K562 (cell line): ENCODE data around the gene SEC22C. TPM values are rescaled to one million over a fixed set of nuclear protein-coding genes. Genes with fewer than 3 reads are reported as not detected.

Experiments used
- ARID2 ChIP-seq: fragments of 450-650 bp; IDR thresholded peaks from 2 replicates; pipeline ENCODE4 v1.6.1; 2017; ENCODE audit warnings: antibody characterized with exemption, mild to moderate bottlenecking
- CBFA2T3 ChIP-seq: fragments of 450-650 bp; IDR thresholded peaks from 2 replicates; pipeline ENCODE4 v1.6.1; 2017
- CEBPG ChIP-seq, 3 experiments: fragments of 200-800 bp in 1 of 3; sonication (Bioruptor generic) in 1 of 3; sonication (generic) in 1 of 3; formaldehyde crosslinking in 1 of 3; IDR thresholded peaks in 2 of 3; conservative IDR thresholded peaks in 1 of 3; 2 replicates each; pipeline versions ENCODE4 v1.6.1 to v1.8.0; 2016 to 2022; ENCODE audit warnings: missing compliant biosample characterization in 2 of 3, missing genetic modification characterization in 2 of 3, mild to moderate bottlenecking in 1 of 3, missing genetic modification reagents in 1 of 3
- CHD1 ChIP-seq: fragments of 200-600 bp; sonication (generic); IDR thresholded peaks from one replicate; pipeline ENCODE4 v1.6.1; 2012; ENCODE audit warnings: mild to moderate bottlenecking, moderate library complexity, low read length, inconsistent platforms
- FOXJ3 ChIP-seq: sonication (generic); formaldehyde crosslinking; IDR thresholded peaks from 2 replicates; pipeline ENCODE4 v1.4.0; 2020; ENCODE audit warnings: mild to moderate bottlenecking, missing genetic modification reagents
- FOXK2 ChIP-seq, 2 experiments: fragments of 450-650 bp; IDR thresholded peaks in 1 of 2; conservative IDR thresholded peaks in 1 of 2; 2 replicates each; pipeline ENCODE4 v1.6.1; 2016; ENCODE audit warnings: low read depth in 2 of 2, mild to moderate bottlenecking in 1 of 2
- IFI16 ChIP-seq: fragments of 250-450 bp; sonication (Bioruptor Pico); IDR thresholded peaks from 2 replicates; pipeline ENCODE4 v2.1.2; 2022; ENCODE audit warnings: mild to moderate bottlenecking, inconsistent platforms
- MCM5 ChIP-seq: fragments of 450-650 bp; IDR thresholded peaks from 2 replicates; pipeline ENCODE4 v1.6.1; 2016; ENCODE audit warnings: low read depth
- MCM7 ChIP-seq, 2 experiments: fragments of 450-650 bp; IDR thresholded peaks; 2 replicates each; pipeline ENCODE4 v1.6.1; 2016 to 2018
- PHF8 ChIP-seq: fragments of 200-600 bp; sonication (generic); IDR thresholded peaks from 2 replicates; pipeline ENCODE4 v1.6.1; 2012; ENCODE audit warnings: mixed run types, mild to moderate bottlenecking, inconsistent platforms, low read length, moderate library complexity, borderline replicate concordance
- POLR2AphosphoS2 ChIP-seq: IDR thresholded peaks from 2 replicates; pipeline ENCODE4 v1.6.1; 2012; ENCODE audit warnings: low read length, improper control_type of control experiment
- POLR2H ChIP-seq: IDR thresholded peaks from 2 replicates; pipeline ENCODE4 v1.6.1; 2016; ENCODE audit warnings: missing genetic modification characterization, low read depth, mild to moderate bottlenecking, control low read depth, missing compliant biosample characterization, moderate library complexity
- PTRF ChIP-seq: fragments of 450-650 bp; IDR thresholded peaks from 2 replicates; pipeline ENCODE4 v1.6.1; 2016; ENCODE audit warnings: mild to moderate bottlenecking, missing genetic modification characterization, missing compliant biosample characterization
- RBM39 ChIP-seq: fragments of 200-400 bp; formaldehyde crosslinking; optimal IDR thresholded peaks from 2 replicates; pipeline ENCODE3; 2018; ENCODE audit warnings: low read depth, low read length
- RCOR1 ChIP-seq, 2 experiments: IDR thresholded peaks; 2 replicates each; pipeline ENCODE4 v1.6.1; 2012; ENCODE audit warnings: low read depth in 2 of 2, low read length in 2 of 2, borderline replicate concordance in 1 of 2, improper control_type of control experiment in 1 of 2
- RHOXF2B ChIP-seq: fragments of 250-450 bp; sonication (Bioruptor Pico); conservative IDR thresholded peaks from 2 replicates; pipeline ENCODE4 v1.5.1; 2021
- SRF ChIP-seq, 2 experiments: fragments of 250-450, 450-650 bp in 1 of 2; sonication (Bioruptor Pico) in 1 of 2; sonication (generic) in 1 of 2; formaldehyde crosslinking; IDR thresholded peaks; 2 replicates each; pipeline versions ENCODE4 v1.5.0 to v1.5.1; 2020 to 2022; ENCODE audit warnings: mild to moderate bottlenecking in 1 of 2, missing genetic modification reagents in 1 of 2
- TSC22D4 ChIP-seq: fragments of 450-650 bp; IDR thresholded peaks from 2 replicates; pipeline ENCODE4 v1.6.1; 2016; ENCODE audit warnings: missing genetic modification characterization, missing biosample characterization, control low read depth
- ZNF197 ChIP-seq: fragments of 200-800 bp; sonication (Bioruptor generic); IDR thresholded peaks from 2 replicates; pipeline ENCODE4 v1.6.1; 2016; ENCODE audit warnings: low read depth, missing genetic modification characterization, missing compliant biosample characterization
- ZNF507 ChIP-seq: conservative IDR thresholded peaks from 2 replicates; pipeline ENCODE4 v1.6.1; 2017; ENCODE audit warnings: missing genetic modification characterization, missing compliant biosample characterization
- ZNF668 ChIP-seq: fragments of 250-450 bp; sonication (Bioruptor Pico); IDR thresholded peaks from 2 replicates; pipeline ENCODE4 v1.8.0; 2022; ENCODE audit warnings: mild to moderate bottlenecking, inconsistent platforms
- ZNF696 ChIP-seq: fragments of 250-450 bp; sonication (Bioruptor Pico); conservative IDR thresholded peaks from 2 replicates; pipeline ENCODE4 v1.4.0; 2020; ENCODE audit warnings: mild to moderate bottlenecking, moderate library complexity
- polyA plus RNA-seq, 8 experiments: library from polyadenylated mRNA; depleted of rRNA in 4 of 8; stranded (reverse) in 5 of 8; unstranded in 3 of 8; fragments of >200 nt; fragmentation: Nextera tagmentation in 2 of 8; fragmentation: Illumina TruSeq in 1 of 8; extraction: Ambion mirVana in 2 of 8; extraction: Trizol in 1 of 8; gene quantifications; 2 replicates each; pipeline versions ENCODE4 v1.2.1 to v1.2.3, GENCODE V29; 2011 to 2014; ENCODE audit warnings: inconsistent platforms in 1 of 8, missing spikeins in 1 of 8
- total RNA-seq, 7 experiments: library from RNA; depleted of rRNA in 6 of 7; stranded (reverse); fragments of >200 nt in 6 of 7; fragmentation: Illumina TruSeq in 2 of 7; extraction: Trizol in 2 of 7; gene quantifications; 2 replicates each; pipeline versions ENCODE4 v1.2.1 to v1.2.3, GENCODE V29; 2011 to 2021; ENCODE audit warnings: low replicate concordance in 1 of 7
- TF ChIP-seq, protein P1 (sequence below): fragments of 250-450 bp; sonication (Bioruptor Pico); IDR thresholded peaks from 2 replicates; pipeline ENCODE4 v1.5.0; 2021
- TF ChIP-seq, protein P2 (sequence below): fragments of 450-650 bp; formaldehyde crosslinking; IDR thresholded peaks from 2 replicates; pipeline ENCODE4 v1.4.0; 2022; ENCODE audit warnings: mild to moderate bottlenecking, moderate library complexity
- TF ChIP-seq, protein P3 (sequence below): fragments of 250-450 bp; sonication (Bioruptor Pico); IDR thresholded peaks from 2 replicates; pipeline ENCODE4 v1.9.0; 2021; ENCODE audit warnings: mild to moderate bottlenecking
- TF ChIP-seq, protein P4 (sequence below): sonication (generic); formaldehyde crosslinking; IDR thresholded peaks from 2 replicates; pipeline ENCODE4 v1.8.0; 2022; ENCODE audit warnings: missing genetic modification reagents, mild to moderate bottlenecking, moderate library complexity, borderline replicate concordance

The SEC22C gene
- total and polyA plus RNA-seq, 9 of the 15 experiments (the other 6 are each of a cell fraction or from before 2014, with no cell fraction given), result 35.6 to 68.4 (median 50.7) TPM

DNA sequence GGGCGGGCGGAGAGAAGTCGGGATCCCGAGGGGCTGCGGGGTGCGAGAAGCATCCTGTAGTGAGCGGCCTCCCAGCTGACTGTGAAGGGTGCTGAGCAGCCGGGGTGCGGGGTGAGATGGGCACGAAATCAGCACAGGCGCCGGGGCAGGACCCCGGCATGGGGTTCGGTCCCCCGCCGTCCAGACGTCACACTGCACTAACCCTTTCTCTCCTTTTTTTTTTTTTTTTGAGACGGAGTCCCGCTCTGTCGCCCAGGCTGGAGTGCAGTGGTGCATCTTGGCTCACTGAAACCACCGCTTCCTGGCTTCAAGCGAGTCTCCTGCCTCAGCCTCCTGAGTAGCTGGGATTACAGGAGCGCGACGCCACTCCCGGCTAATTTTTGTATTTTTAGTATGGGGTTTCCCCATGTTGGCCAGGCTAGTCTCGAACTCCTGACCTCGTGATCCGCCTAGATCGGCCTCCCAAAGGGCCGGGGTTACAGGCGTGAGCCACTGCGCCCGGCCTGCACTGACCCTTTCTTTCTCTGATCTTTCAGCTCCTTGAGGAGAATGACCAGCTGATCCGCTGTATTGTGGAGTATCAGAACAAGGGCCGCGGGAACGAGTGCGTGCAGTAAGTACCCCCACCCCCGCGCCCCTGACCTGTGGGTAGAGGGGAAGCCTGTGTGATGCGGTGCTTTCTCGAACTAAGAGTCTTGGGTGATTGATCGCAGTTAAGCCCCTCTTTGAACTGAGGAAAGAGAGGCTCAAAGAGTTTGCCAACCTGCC lies 9.4 kb upstream of the SEC22C start (continued):
- no peak for TF ChIP-seq ZNF507 (tag)
- TF ChIP-seq ARID2, result no peak
- no peak; the same call in 1 of the 2 replicates for TF ChIP-seq POLR2H
- TF ChIP-seq CHD1, result peak; percentile 67
- no peak for TF ChIP-seq RCOR1 (IDR thresholded peaks at IDR 0.05; ENCODE audit: borderline replicate concordance in 1 of 2, low read depth in 2 of 2, low read length in 2 of 2)
- no peak for TF ChIP-seq TSC22D4 (tag)
- peak; percentile 37; the same call in 1 of the 2 replicates for TF ChIP-seq PHF8
- TF ChIP-seq PTRF (tag), result no peak
- peak; percentile 29 for TF ChIP-seq RBM39
- TF ChIP-seq IFI16 (CRISPR knock-in tag), result no peak
- no peak for TF ChIP-seq CBFA2T3
- no peak for TF ChIP-seq FOXK2 (conservative IDR thresholded peaks at IDR 0.05 in 1 of 2, IDR thresholded peaks at IDR 0.05 in 1 of 2; ENCODE audit: low read depth in 2 of 2)
- no peak for TF ChIP-seq ZNF696 (CRISPR knock-in tag)
- TF ChIP-seq, protein P1, sequence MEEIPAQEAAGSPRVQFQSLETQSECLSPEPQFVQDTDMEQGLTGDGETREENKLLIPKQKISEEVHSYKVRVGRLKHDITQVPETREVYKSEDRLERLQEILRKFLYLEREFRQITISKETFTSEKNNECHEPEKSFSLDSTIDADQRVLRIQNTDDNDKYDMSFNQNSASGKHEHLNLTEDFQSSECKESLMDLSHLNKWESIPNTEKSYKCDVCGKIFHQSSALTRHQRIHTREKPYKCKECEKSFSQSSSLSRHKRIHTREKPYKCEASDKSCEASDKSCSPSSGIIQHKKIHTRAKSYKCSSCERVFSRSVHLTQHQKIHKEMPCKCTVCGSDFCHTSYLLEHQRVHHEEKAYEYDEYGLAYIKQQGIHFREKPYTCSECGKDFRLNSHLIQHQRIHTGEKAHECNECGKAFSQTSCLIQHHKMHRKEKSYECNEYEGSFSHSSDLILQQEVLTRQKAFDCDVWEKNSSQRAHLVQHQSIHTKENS (CRISPR knock-in tag), result no peak
- 0 out of 2 replicates have a peak, but pooled peaks have one; percentile 28 for TF ChIP-seq RHOXF2B
- TF ChIP-seq SRF (CRISPR knock-in tag; IDR thresholded peaks at IDR 0.05), result no peak
- no peak for TF ChIP-seq ZNF668 (CRISPR knock-in tag)
- TF ChIP-seq, protein P2, sequence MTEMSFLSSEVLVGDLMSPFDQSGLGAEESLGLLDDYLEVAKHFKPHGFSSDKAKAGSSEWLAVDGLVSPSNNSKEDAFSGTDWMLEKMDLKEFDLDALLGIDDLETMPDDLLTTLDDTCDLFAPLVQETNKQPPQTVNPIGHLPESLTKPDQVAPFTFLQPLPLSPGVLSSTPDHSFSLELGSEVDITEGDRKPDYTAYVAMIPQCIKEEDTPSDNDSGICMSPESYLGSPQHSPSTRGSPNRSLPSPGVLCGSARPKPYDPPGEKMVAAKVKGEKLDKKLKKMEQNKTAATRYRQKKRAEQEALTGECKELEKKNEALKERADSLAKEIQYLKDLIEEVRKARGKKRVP (CRISPR knock-in tag), result no peak
- TF ChIP-seq CEBPG (CRISPR knock-in tag; IDR thresholded peaks at IDR 0.05), result no peak
- TF ChIP-seq CEBPG (tag; conservative IDR thresholded peaks at IDR 0.05 in 1 of 2, IDR thresholded peaks at IDR 0.05 in 1 of 2), result no peak
- TF ChIP-seq, protein P3, sequence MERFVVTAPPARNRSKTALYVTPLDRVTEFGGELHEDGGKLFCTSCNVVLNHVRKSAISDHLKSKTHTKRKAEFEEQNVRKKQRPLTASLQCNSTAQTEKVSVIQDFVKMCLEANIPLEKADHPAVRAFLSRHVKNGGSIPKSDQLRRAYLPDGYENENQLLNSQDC, result no peak
- TF ChIP-seq MCM5, result no peak
- TF ChIP-seq ZNF197, result no peak
- no peak for TF ChIP-seq POLR2AphosphoS2
- TF ChIP-seq MCM7 (IDR thresholded peaks at IDR 0.05), result no peak
- TF ChIP-seq, protein P4, sequence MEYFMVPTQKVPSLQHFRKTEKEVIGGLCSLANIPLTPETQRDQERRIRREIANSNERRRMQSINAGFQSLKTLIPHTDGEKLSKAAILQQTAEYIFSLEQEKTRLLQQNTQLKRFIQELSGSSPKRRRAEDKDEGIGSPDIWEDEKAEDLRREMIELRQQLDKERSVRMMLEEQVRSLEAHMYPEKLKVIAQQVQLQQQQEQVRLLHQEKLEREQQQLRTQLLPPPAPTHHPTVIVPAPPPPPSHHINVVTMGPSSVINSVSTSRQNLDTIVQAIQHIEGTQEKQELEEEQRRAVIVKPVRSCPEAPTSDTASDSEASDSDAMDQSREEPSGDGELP (CRISPR knock-in tag), result peak; percentile 51; the same call in 1 of the 2 replicates
- TF ChIP-seq FOXJ3, result no peak
